Neural progenitor cell (in vitro differentiated cells): Measurements from ENCODE around the gene UBR3. TPM values are rescaled to one million over a fixed set of nuclear protein-coding genes. Genes with fewer than 3 reads are reported as not detected.

Experiments
- DNase-seq: peaks from one replicate; pipeline ENCODE4 v3.0.0-alpha.2; 2016; ENCODE audit warnings: low spot score
- H2AFZ ChIP-seq: fragments of 200-600 bp; sonication (generic); replicated peaks from 2 replicates; pipeline ENCODE4 v1.6.1; 2016; ENCODE audit warnings: antibody characterized with exemption
- H3F3A ChIP-seq: fragments of 200-600 bp; sonication (generic); 2 replicates; pipeline ENCODE4 v1.6.1; 2016; ENCODE audit warnings: antibody characterized with exemption, low read depth
- H3K27ac ChIP-seq: fragments of 200-600 bp; sonication (generic); 2 replicates; pipeline ENCODE4 v1.5.1; 2016; ENCODE audit warnings: mild to moderate bottlenecking
- H3K27me3 ChIP-seq: fragments of 200-600 bp; sonication (generic); 2 replicates; pipeline ENCODE4 v1.6.1; 2016; ENCODE audit warnings: mild to moderate bottlenecking, moderate library complexity
- H3K36me3 ChIP-seq: fragments of 200-600 bp; sonication (generic); 2 replicates; pipeline ENCODE4 v1.5.1; 2016
- H3K4me1 ChIP-seq: fragments of 200-600 bp; sonication (generic); 2 replicates; pipeline ENCODE4 v1.6.1; 2016; ENCODE audit warnings: mixed run types
- H3K4me2 ChIP-seq: fragments of 200-600 bp; sonication (generic); 2 replicates; pipeline ENCODE4 v1.6.1; 2016
- H3K4me3 ChIP-seq: fragments of 200-600 bp; sonication (generic); 2 replicates; pipeline ENCODE4 v1.5.1; 2016
- H3K79me2 ChIP-seq: fragments of 200-600 bp; sonication (generic); 2 replicates; pipeline ENCODE4 v1.6.1; 2016; ENCODE audit warnings: low read depth
- H3K9ac ChIP-seq: fragments of 200-600 bp; sonication (generic); 2 replicates; pipeline ENCODE4 v1.6.1; 2016
- H3K9me3 ChIP-seq: fragments of 200-600 bp; sonication (generic); 2 replicates; pipeline ENCODE4 v1.5.1; 2016; ENCODE audit warnings: low read depth
- H4K20me1 ChIP-seq: fragments of 200-600 bp; sonication (generic); 2 replicates; pipeline ENCODE4 v1.6.1; 2016; ENCODE audit warnings: low read depth
- H3K27ac Mint-ChIP-seq: 3 replicates; pipeline ENCODE4 v1.8.0; 2021; ENCODE audit warnings: mixed read lengths
- H3K27me3 Mint-ChIP-seq: 2 replicates; pipeline ENCODE4 v1.8.0; 2022; ENCODE audit warnings: low read depth, mild to moderate bottlenecking, inconsistent platforms, moderate library complexity, mixed read lengths; ENCODE audit not compliant: insufficient read depth
- H3K36me3 Mint-ChIP-seq: 3 replicates; pipeline ENCODE4 v1.8.0; 2021; ENCODE audit warnings: mixed read lengths
- H3K4me1 Mint-ChIP-seq: 3 replicates; pipeline ENCODE4 v1.8.0; 2021; ENCODE audit warnings: mixed read lengths
- H3K4me3 Mint-ChIP-seq: 3 replicates; pipeline ENCODE4 v1.8.0; 2021; ENCODE audit warnings: mild to moderate bottlenecking, moderate library complexity, mixed read lengths
- H3K9me3 Mint-ChIP-seq: 3 replicates; pipeline ENCODE4 v1.8.0; 2020; ENCODE audit warnings: mixed read lengths
- CTCF ChIP-seq: fragments of 200-600 bp; sonication (generic); IDR thresholded peaks from 2 replicates; pipeline ENCODE4 v1.5.1; 2017; ENCODE audit warnings: antibody characterized with exemption, mild to moderate bottlenecking
- EZH2 ChIP-seq: fragments of 200-600 bp; sonication (generic); IDR thresholded peaks from 2 replicates; pipeline ENCODE4 v1.6.1; 2017; ENCODE audit warnings: antibody characterized with exemption, mild to moderate bottlenecking, moderate library complexity
- EZH2phosphoT487 ChIP-seq: fragments of 200-600 bp; sonication (generic); IDR thresholded peaks from 2 replicates; pipeline ENCODE4 v1.6.1; 2017; ENCODE audit warnings: antibody characterized with exemption
- total RNA-seq: library from RNA; depleted of rRNA; stranded (reverse); fragments of >200 nt; gene quantifications from 2 replicates; pipeline ENCODE4 v1.2.3, GENCODE V29; 2015; ENCODE audit warnings: low replicate concordance

Gene UBR3
- total RNA-seq, 1 donor from 2014 or later, result 31.7 TPM

GRCh38 chr2:170047331-170048065 is 220.2 kb downstream of the UBR3 start:
- Mint-ChIP-seq H3K9me3 (no peaks in the 10 kb centered on the region), H3K27ac (no peak overlapping the region), H3K4me1 (no peaks in the 10 kb centered on the region), H3K27me3 (no peaks in the 10 kb centered on the region), H3K36me3 (peaks cover 5% of the 10 kb centered on the region), H3K4me3 (no peak overlapping the region)
- H3K4me3 ChIP-seq, result no peak overlapping the region
- TF ChIP-seq CTCF (no peak), EZH2 (no peak), EZH2phosphoT487 (no peak)
- DNase-seq, result no peak
- H3K4me1 ChIP-seq, result no peaks in the 10 kb centered on the region
- H3K4me2 ChIP-seq, result no peak overlapping the region
- no peaks in the 10 kb centered on the region for H3K79me2 ChIP-seq
- no peaks in the 10 kb centered on the region for H3K9me3 ChIP-seq
- no peak overlapping the region for H2AFZ ChIP-seq
- H3K27ac ChIP-seq, result no peak overlapping the region
- no peaks in the 10 kb centered on the region for H3F3A ChIP-seq
- H3K9ac ChIP-seq, result no peak overlapping the region
- no peaks in the 10 kb centered on the region for H4K20me1 ChIP-seq
- H3K36me3 ChIP-seq, result no peaks in the 10 kb centered on the region
- H3K27me3 ChIP-seq, result no peaks in the 10 kb centered on the region

- Histone ChIP-seq H3K4me2 (no peak overlapping the region), H3K4me3 (no peak overlapping the region), H3F3A (no peaks in the 10 kb centered on the region), H3K27ac (no peak overlapping the region), H3K79me2 (no peaks in the 10 kb centered on the region), H3K4me1 (no peaks in the 10 kb centered on the region), H2AFZ (no peak overlapping the region), H3K9ac (no peak overlapping the region), H4K20me1 (no peaks in the 10 kb centered on the region), H3K36me3 (no peaks in the 10 kb centered on the region), H3K27me3 (no peaks in the 10 kb centered on the region), H3K9me3 (no peaks in the 10 kb centered on the region)
- no peak overlapping the region for H3K4me3 Mint-ChIP-seq
- TF ChIP-seq EZH2phosphoT487, result no peak
- no peak for TF ChIP-seq CTCF
- TF ChIP-seq EZH2, result no peak
- DNase-seq, result no peak
- no peaks in the 10 kb centered on the region for H3K9me3 Mint-ChIP-seq
- no peak overlapping the region for H3K27ac Mint-ChIP-seq
- H3K4me1 Mint-ChIP-seq, result peaks cover 3% of the 10 kb centered on the region
- peaks cover 2% of the 10 kb centered on the region for H3K36me3 Mint-ChIP-seq
- H3K27me3 Mint-ChIP-seq, result no peaks in the 10 kb centered on the region
Measured at GRCh38 chr2:170052151-170052550, 224.9 kb downstream of the UBR3 start.

GRCh38 chr2:170054997-170055396 is 227.7 kb downstream of the UBR3 start:
- H3K4me3 Mint-ChIP-seq, result no peak overlapping the region
- H3K9me3 Mint-ChIP-seq, result no peaks in the 10 kb centered on the region
- no peak for DNase-seq
- H3K4me2 ChIP-seq, result no peak overlapping the region
- no peak overlapping the region for H2AFZ ChIP-seq
- H3K27me3 Mint-ChIP-seq, result no peaks in the 10 kb centered on the region
- H3K9me3 ChIP-seq, result no peaks in the 10 kb centered on the region
- H3K27ac Mint-ChIP-seq, result no peak overlapping the region
- no peaks in the 10 kb centered on the region for H4K20me1 ChIP-seq
- no peaks in the 10 kb centered on the region for H3K79me2 ChIP-seq
- H3K4me1 ChIP-seq, result no peaks in the 10 kb centered on the region
- no peaks in the 10 kb centered on the region for H3F3A ChIP-seq
- no peaks in the 10 kb centered on the region for H3K36me3 ChIP-seq
- H3K9ac ChIP-seq, result no peak overlapping the region
- H3K27ac ChIP-seq, result no peak overlapping the region
- TF ChIP-seq EZH2, result no peak
- TF ChIP-seq CTCF, result no peak
- TF ChIP-seq EZH2phosphoT487, result no peak
- H3K36me3 Mint-ChIP-seq, result peaks cover 5% of the 10 kb centered on the region
- no peak overlapping the region for H3K4me3 ChIP-seq
- H3K27me3 ChIP-seq, result no peaks in the 10 kb centered on the region
- H3K4me1 Mint-ChIP-seq, result peaks cover 3% of the 10 kb centered on the region
